HG03565 (cell line): ENCODE results near the gene BCAS3.

Experiments used
- ATAC-seq: cut with Tn5 transposase; IDR thresholded peaks from one replicate; pipeline ENCODE4 v1.9.1; 2021; ENCODE audit warnings: mild to moderate bottlenecking, moderate library complexity; ENCODE audit not compliant: unreplicated experiment

Gene BCAS3

GRCh38 chr17:61306003-61306402, 628.4 kb downstream of the BCAS3 start:
- no peak for ATAC-seq

- no peak for ATAC-seq
These were observed 630.5 kb downstream of the BCAS3 start for GRCh38 chr17:61307905-61308886.

- no peak for ATAC-seq
These were observed 632.0 kb downstream of the BCAS3 start for GRCh38 chr17:61309362-61310256.

GRCh38 chr17:61310590-61310989, 632.9 kb downstream of the BCAS3 start:
- no peak for ATAC-seq

GRCh38 chr17:61312406-61313295, 635.0 kb downstream of the BCAS3 start:
- ATAC-seq = no peak

GRCh38 chr17:61313461-61314326, 636.0 kb downstream of the BCAS3 start:
- ATAC-seq = no peak

GRCh38 chr17:61314368-61315078, 636.9 kb downstream of the BCAS3 start:
- no peak for ATAC-seq

- ATAC-seq = no peak
These were observed 639.0 kb downstream of the BCAS3 start for GRCh38 chr17:61316633-61317032.

- ATAC-seq = no peak
These were observed 640.1 kb downstream of the BCAS3 start for GRCh38 chr17:61317779-61318178.

GRCh38 chr17:61318684-61319098, 641.0 kb downstream of the BCAS3 start:
- no peak for ATAC-seq

GRCh38 chr17:61321344-61321743, 643.7 kb downstream of the BCAS3 start:
- no peak for ATAC-seq

GRCh38 chr17:61322325-61323002, 644.8 kb downstream of the BCAS3 start:
- no peak for ATAC-seq

GRCh38 chr17:61323003-61323908, 645.6 kb downstream of the BCAS3 start:
- ATAC-seq = no peak

GRCh38 chr17:61323909-61324868, 646.5 kb downstream of the BCAS3 start:
- no peak for ATAC-seq

- ATAC-seq = no peak
These were observed 647.3 kb downstream of the BCAS3 start for GRCh38 chr17:61324950-61325349.

GRCh38 chr17:61325382-61326073, 647.9 kb downstream of the BCAS3 start:
- no peak for ATAC-seq
